Dedifferentiated amniotic fluid mesenchymal stem cell (primary cell): ENCODE results near the gene SEPTIN14.
"Not testable (repeated sequence)": the region's sequence is repeated elsewhere in the genome, so short reads cannot be mapped to it uniquely, and the experiment has no call there.

Experiments
- DNase-seq: peaks from one replicate; pipeline ENCODE4 v3.0.0-alpha.2; 2016; ENCODE audit errors: extremely low spot score

Gene SEPTIN14

DNA sequence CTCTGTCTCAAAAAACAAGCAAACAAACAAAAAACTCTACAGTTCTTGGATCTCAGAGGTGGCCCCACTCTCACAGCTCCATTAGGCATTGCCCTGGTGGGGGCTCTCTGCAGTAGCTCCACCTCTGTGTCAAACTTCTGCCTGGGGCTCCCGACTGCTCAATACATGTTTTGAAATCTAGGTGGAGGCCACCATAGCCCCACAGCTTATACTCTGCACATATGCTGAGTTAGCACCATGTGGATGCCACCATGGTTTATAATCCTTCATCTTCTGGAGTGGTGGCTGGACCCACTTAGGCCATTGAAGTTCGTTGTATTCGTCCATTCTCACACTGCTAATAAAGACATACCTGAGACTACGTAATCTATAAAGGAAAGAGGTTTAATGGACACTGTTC is 78.4 kb downstream of the SEPTIN14 start:
- no peak for DNase-seq

DNA sequence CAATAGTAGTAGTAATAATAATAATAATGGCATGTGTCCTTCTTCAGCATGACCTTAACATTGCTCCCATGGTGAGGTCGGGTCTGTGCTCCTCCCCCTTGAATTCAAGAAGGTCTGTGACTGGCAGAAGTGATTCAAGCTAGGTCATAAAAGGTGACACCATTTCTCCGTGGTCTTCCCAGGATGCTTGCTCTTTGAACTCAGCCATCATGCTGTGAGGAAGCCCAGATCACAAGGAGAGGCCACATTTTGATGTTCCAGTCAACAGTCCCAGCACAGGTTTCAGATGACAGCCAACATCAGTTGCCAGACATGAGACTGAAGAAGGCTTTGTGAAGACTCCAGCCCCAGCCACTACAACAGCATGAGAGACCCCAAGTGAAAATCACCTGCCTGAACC is 83.9 kb downstream of the SEPTIN14 start:
- no peak for DNase-seq

DNA sequence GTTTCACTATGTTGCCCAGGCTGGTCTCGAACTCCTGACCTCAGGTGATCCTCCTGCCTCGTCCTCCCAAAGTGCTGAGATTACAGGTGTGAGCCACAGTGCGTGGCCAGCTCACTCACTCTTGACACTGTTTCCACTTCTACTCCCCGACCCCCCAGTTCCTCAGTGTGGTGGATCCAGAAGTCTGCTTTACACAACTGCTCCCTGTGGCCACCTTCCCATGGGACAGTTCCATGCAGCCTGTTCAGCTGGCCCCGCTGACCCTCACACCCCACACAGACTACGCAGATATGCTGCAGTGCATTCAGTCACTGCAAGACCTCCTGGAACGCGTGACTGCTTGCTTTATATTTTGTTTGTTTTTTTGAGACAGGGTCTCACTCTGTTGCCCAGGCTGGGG is 86.4 kb downstream of the SEPTIN14 start:
- no peak for DNase-seq

DNA sequence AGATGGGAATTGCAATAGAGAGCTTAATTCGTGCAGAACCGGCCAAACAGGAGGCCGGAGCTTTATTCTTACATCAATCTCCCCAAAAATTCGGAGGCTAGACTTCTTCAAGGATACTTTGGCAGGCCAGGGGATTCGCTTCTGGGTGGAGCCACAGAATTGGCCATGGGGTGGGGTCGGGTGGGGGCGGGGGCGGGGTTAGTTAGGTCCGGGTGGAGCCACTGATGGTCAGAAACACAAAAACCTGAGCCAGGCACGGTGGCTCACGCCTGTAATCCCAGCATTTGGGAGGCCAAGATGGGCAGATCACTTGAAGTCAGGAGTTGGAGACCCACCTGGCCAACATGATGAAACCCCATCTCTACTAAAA is 87.5 kb downstream of the SEPTIN14 start:
- no peak for DNase-seq

DNA sequence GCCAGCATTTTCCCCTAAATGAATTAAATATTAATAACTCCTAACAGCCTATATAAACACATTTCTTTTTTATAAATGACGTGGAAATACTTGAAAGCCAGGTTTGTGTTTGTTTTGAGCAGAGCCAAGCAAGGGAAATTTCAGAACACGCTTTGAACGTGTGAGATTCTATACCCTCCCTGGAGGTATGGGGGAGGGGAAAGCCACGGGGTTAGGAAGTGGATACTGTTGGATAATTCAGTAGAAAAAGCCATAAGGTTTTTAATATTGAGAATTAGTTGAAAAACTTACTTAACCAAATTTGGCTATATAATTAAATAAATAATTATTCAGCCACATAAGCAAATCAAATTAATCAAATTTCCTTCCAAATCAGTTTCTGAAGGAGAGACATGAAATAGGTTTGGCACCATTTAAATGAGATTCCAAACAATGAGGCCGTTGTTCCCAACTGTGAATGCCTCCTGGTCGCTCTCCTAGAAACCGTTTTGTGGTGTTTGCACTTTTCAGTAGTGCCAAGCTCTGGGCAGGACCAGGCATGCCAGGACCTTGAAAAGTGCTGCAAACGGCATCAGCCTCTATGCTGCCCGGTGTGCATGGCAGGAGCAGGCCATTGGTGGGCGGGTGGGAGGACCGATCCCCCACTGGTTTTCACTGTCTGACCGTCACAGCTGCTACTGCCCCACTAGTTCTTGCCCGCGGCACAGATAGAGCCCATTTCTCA is 88.1 kb downstream of the SEPTIN14 start:
- DNase-seq: no peak

DNA sequence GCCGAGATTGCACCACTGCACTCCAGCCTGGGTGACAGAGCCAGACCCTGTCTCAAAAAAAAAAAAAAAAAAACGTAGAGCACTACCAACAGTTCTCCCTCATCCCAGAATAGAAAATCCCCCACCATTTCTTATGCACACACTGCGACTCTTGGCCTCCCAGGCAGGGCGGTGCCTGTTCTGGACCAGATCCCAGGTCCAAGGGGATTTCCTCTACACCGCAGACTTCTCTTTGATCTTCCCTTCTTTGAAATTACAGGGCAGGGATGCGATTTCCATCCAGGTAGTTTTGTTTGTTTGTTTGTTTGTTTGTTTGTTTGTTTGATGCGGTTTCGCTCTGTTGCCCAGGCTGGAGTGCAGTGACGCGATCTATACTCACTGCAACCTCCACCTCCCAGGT is 91.8 kb downstream of the SEPTIN14 start:
- DNase-seq: no peak

DNA sequence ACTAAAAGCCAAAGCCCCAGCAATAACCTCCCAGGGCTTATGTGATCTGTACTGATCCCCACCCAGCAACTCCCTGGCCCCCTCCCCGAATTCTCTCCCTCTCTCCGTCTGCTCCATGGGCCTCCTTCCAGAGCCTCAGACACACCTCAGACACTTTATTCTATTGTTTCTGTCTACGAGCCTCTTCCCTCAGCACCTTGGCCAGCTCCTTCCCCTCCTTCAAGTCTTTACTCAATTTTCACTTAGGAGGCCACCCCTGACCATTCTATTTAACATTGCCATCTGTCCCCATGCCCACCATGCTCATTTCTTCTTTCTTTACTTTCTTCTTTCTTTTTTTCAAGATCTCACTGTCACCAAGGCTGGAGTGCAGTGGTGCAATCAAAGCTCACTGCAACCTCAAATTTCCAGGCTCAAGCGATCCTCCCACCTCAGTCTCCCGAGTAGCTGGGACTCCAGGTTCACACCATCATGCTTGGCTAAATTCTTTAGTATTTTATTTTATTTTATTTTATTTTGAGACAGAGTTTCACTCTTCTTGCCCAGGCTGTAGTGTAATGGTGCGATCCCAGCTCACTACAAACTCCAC is 109.2 kb downstream of the SEPTIN14 start:
- DNase-seq: not testable (repeated sequence)

DNA sequence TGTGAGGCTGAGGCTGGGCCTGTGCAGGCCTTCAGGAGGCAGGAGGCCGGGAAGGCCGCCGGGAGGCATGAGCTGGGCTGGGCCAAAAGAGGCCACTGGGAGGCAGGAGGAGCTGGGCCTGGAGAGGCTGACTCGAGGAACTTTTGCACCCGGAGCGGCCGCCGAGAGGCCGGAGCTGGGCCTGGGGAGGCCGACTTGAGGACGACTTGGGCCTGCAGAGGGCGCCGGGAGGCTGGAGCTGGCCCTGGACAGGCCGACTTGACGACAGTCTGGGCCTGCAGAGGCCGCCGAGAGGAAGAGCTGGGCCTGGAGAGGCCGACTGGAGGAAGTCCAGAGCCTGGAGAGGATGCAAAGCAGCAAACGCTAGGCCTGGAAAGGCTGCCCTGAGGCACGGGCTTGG is 117.8 kb downstream of the SEPTIN14 start:
- DNase-seq: not testable (repeated sequence)
